ENCODE results near the gene ARHGDIA. TPM values are rescaled to one million over a fixed set of nuclear protein-coding genes. Genes with fewer than 3 reads are reported as not detected.

Gene ARHGDIA
- total and polyA plus RNA-seq, 5 donors, result 101 to 217 (median 132) TPM

DNA sequence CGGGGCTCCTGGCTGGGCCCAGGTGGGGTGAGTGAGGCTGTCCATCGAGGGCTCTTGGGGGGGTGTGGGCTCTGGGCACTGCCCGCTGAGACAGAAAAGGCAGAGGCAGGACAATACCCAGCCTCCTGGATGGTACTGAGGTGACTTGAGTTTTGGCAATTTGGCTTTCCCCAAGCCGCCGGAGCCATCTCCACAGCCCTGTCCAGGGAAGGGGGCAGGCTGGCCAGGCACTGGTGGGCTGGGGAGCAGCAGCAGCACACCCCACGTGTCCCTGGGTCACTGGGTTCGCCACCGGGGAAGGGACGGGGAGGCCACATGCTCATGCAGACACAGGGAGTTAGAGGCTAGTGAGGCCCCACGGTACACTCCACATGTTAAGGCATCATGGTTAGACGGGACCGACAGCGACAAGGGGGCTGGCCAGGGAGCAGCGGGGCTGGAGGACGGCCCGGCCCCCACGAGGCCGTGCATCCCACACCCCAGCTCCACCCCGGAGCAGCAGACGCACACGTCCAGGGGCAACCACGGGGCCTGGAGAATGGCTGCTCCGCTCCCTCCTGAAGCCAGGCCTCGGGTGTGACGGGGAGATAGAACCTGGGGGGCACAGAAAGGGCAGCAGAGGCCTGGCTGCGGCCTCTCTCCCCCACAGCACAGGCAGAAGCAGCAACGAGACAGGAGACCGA is 3.0 kb downstream of the ARHGDIA start:
- DNase-seq, result peak in 1 of 3 donors; percentile 71
- Histone ChIP-seq H3K9me3 (ENCODE audit: control insufficient read depth, low read length) (no peaks in the 10 kb centered on the region), H3K27ac (ENCODE audit: low read length) (no peak overlapping the region), H3K4me3 (ENCODE audit: low read length) (no peak overlapping the region), H3K27me3 (ENCODE audit: control insufficient read depth, insufficient read depth) (no peaks in the 10 kb centered on the region), H3K4me1 (ENCODE audit: control insufficient read depth, insufficient read depth, low read length) (no peaks in the 10 kb centered on the region)
- ATAC-seq, result no peak
- 62% methylated on average over 28 of the region's 28 CpGs for WGBS
- intact Hi-C loops (cut with DNase I), result no loop called here

- intact Hi-C loops (cut with DNase I), result no loop called here
- Histone ChIP-seq H3K27ac (ENCODE audit: low read length) (peak overlapping the region; percentile 0), H3K4me1 (ENCODE audit: control insufficient read depth, insufficient read depth, low read length) (no peaks in the 10 kb centered on the region), H3K27me3 (ENCODE audit: control insufficient read depth, insufficient read depth) (no peaks in the 10 kb centered on the region), H3K9me3 (ENCODE audit: control insufficient read depth, low read length) (no peaks in the 10 kb centered on the region), H3K4me3 (ENCODE audit: low read length) (no peak overlapping the region)
- 41% methylated on average over 23 of the region's 23 CpGs for WGBS
- peak; percentile 0 to 3 for ATAC-seq
- DNase-seq, result peak; percentile 57 to 75 (median 70)
Measured at GRCh38 chr17:81867170-81867990, 3.8 kb downstream of the ARHGDIA start.

- no peak overlapping the region for H3K4me3 ChIP-seq (ENCODE audit: low read length)
- H3K4me1 ChIP-seq (ENCODE audit: control insufficient read depth, insufficient read depth, low read length), result no peaks in the 10 kb centered on the region
- H3K9me3 ChIP-seq (ENCODE audit: control insufficient read depth, low read length), result no peaks in the 10 kb centered on the region
- intact Hi-C loops (cut with DNase I), result no loop called here
- 62% methylated on average over 18 of the region's 18 CpGs for WGBS
- H3K27me3 ChIP-seq (ENCODE audit: control insufficient read depth, insufficient read depth), result no peaks in the 10 kb centered on the region
- ATAC-seq, result peak in 1 of 2 donors; percentile 0
- H3K27ac ChIP-seq (ENCODE audit: low read length), result peak overlapping the region; percentile 0
- DNase-seq, result peak in 1 of 3 donors; percentile 56
Measured at GRCh38 chr17:81866440-81867169, 4.5 kb downstream of the ARHGDIA start.

DNA sequence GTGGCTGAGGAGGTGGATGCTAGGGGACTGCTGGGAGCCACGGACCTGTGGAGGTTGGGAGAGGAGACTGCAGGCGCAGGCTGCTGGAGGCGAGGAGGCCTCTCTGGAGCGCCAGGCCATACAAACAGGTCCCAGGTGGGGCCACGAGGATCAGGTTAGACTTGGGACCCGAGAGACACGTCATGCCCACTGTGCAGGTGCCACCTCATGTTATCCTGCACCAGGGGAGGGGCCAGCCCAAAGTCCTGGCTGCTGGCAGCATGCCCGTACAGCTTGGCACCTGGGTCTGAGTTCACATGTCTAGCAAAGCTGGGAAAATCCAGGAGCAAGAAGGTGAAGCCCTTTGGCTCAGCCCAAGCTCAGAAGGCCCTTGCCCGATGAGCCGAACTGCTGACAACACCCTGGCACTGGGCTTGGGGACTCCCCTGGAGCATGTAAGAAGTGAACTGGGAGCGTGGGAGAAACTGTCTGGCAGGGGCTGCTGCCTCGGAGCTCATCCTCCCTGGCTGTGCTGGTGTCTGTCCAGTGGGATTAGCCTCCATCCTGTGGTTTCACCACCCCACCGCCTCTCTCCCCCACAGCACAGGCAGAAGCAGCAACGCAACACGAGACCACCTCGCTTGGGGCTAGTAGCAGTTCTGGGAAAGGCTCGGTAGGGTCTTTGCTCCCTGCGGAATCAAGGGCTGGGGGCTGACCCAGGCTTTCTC is 5.3 kb downstream of the ARHGDIA start:
- ATAC-seq, result no peak
- 65% methylated on average over 18 of the region's 18 CpGs for WGBS

GRCh38 chr17:81865358-81865732 is 5.8 kb downstream of the ARHGDIA start:
- DNase-seq (peak in 1 of 3 donors; percentile 37), ATAC-seq (no peak)
- Histone ChIP-seq H3K27ac (ENCODE audit: low read length) (no peak overlapping the region), H3K4me1 (ENCODE audit: control insufficient read depth, insufficient read depth, low read length) (no peaks in the 10 kb centered on the region), H3K9me3 (ENCODE audit: control insufficient read depth, low read length) (no peaks in the 10 kb centered on the region), H3K4me3 (ENCODE audit: low read length) (no peak overlapping the region), H3K27me3 (ENCODE audit: control insufficient read depth, insufficient read depth) (no peaks in the 10 kb centered on the region)
- intact Hi-C loops (cut with DNase I), result no loop called here
- WGBS, result 92% methylated on average over 8 of the region's 8 CpGs

More for the DNA sequence above, 5.3 kb downstream of the ARHGDIA start:
- intact Hi-C loops (cut with DNase I), result no loop called here
- H3K4me1 ChIP-seq (ENCODE audit: control insufficient read depth, insufficient read depth, low read length), result no peaks in the 10 kb centered on the region
- H3K27ac ChIP-seq (ENCODE audit: low read length), result no peak overlapping the region
- no peaks in the 10 kb centered on the region for H3K27me3 ChIP-seq (ENCODE audit: control insufficient read depth, insufficient read depth)
- peak in 2 of 3 donors; percentile 72 to 78 for DNase-seq
- H3K4me3 ChIP-seq (ENCODE audit: low read length), result no peak overlapping the region
- no peaks in the 10 kb centered on the region for H3K9me3 ChIP-seq (ENCODE audit: control insufficient read depth, low read length)

- Histone ChIP-seq H3K4me3 (ENCODE audit: low read length) (no peak overlapping the region), H3K4me1 (ENCODE audit: control insufficient read depth, insufficient read depth, low read length) (peaks cover 5% of the 10 kb centered on the region), H3K27me3 (ENCODE audit: control insufficient read depth, insufficient read depth) (no peaks in the 10 kb centered on the region), H3K9me3 (ENCODE audit: control insufficient read depth, low read length) (no peaks in the 10 kb centered on the region), H3K27ac (ENCODE audit: low read length) (no peak overlapping the region)
- intact Hi-C loops (cut with DNase I), result no loop called here
- ATAC-seq (no peak), DNase-seq (peak in 1 of 3 donors; percentile 49)
- 78% methylated on average over 9 of the region's 9 CpGs for WGBS
Measured at GRCh38 chr17:81863833-81864768, 7.0 kb downstream of the ARHGDIA start.

- no peak overlapping the region for H3K27ac ChIP-seq (ENCODE audit: low read length)
- H3K4me1 ChIP-seq (ENCODE audit: control insufficient read depth, insufficient read depth, low read length), result peaks cover 6% of the 10 kb centered on the region
- ATAC-seq (no peak), DNase-seq (peak in 1 of 3 donors; percentile 30)
- no peak overlapping the region for H3K4me3 ChIP-seq (ENCODE audit: low read length)
- intact Hi-C loops (cut with DNase I), result no loop called here
- H3K27me3 ChIP-seq (ENCODE audit: control insufficient read depth, insufficient read depth), result no peaks in the 10 kb centered on the region
- WGBS, result 73% methylated on average over 6 of the region's 6 CpGs
- no peaks in the 10 kb centered on the region for H3K9me3 ChIP-seq (ENCODE audit: control insufficient read depth, low read length)
Measured at GRCh38 chr17:81863123-81863675, 7.9 kb downstream of the ARHGDIA start.

DNA sequence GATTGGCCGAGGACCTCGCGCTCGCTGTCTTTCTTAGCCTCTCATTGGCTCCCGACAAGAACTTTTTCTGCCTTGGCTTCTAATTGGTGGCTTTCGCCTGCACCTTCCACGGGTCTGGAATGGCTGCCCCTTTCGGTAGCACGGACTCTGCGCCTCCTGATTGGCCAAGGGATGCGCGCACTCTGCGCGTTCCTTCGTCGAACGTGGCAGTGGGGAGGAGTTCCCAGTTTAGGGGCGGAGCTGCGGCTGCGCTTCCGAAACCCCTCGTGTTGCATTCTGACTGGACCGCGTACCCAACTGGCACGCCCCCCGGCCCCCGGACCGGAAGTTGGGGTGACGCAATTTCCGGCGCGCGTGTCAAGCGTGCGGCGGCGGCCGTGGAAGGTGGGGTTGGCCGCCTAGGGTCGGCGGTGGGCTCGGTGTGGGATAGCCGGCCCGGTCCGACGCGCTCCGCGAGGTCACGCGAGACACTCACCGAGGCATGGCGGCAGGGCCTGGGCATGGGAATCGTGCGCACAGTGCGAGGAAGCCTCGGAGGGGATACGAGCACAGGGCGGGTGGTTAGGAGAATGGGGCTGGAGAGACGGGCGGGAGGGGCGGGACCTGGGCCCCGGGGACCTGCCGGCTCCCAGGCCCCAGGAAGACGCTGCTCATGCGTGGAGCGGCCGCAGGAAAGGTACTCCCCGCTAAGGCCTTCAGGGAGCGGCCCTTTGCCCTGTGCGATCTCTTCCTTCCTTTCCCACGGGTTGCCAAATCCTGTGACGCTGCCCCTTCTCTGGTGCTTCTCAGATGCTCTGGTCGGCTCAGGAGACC is 10.2 kb downstream of the ARHGDIA start:
- Histone ChIP-seq H3K4me3 (ENCODE audit: low read length) (peak overlapping the region; percentile 50), H3K27me3 (ENCODE audit: control insufficient read depth, insufficient read depth) (no peaks in the 10 kb centered on the region), H3K27ac (ENCODE audit: low read length) (peak overlapping the region; percentile 83), H3K4me1 (ENCODE audit: control insufficient read depth, insufficient read depth, low read length) (peaks cover 6% of the 10 kb centered on the region), H3K9me3 (ENCODE audit: control insufficient read depth, low read length) (no peaks in the 10 kb centered on the region)
- intact Hi-C loops (cut with DNase I), result no loop called here
- ATAC-seq (peak; percentile 95 to 98), DNase-seq (peak; percentile 99 to 100 (median 100))
- under 1% methylated on average over 74 of the region's 74 CpGs for WGBS

All from right cardiac atrium (tissue), 5 donors.